Panc1 (cell line): Measurements from ENCODE around the gene SH3RF2. TPM values are rescaled to one million over a fixed set of nuclear protein-coding genes. Genes with fewer than 3 reads are reported as not detected.

Experiments used
- ATAC-seq: fragments of 200-7000 bp; cut with Tn5 transposase; 2 replicates; pipeline ENCODE4 v1.9.1; 2020; ENCODE audit warnings: mild to moderate bottlenecking, moderate library complexity
- BruUV-seq: library from RNA; stranded (reverse); fragments of 400-500 nt; replicated peaks from 2 replicates; lab custom pipeline; 2021; lab: Mats Ljungman, UMichigan
- CTCF ChIA-PET: fragments of 300-600 bp; sonication (Branson Sonifier 250); formaldehyde crosslinking; loops from one replicate; lab custom pipeline; 2022; ENCODE audit warnings: antibody characterized with exemption; lab: Charles Lee
- POLR2A ChIA-PET: fragments of 300-600 bp; sonication (Branson Sonifier 250); formaldehyde crosslinking; loops from one replicate; lab custom pipeline; 2022; ENCODE audit warnings: antibody characterized with exemption; lab: Charles Lee
- DNase-seq: peaks from one replicate; pipeline ENCODE4 v3.0.0-alpha.2; 2010; ENCODE audit warnings: low read depth, low spot score
- H3K27ac ChIP-seq: 2 replicates; pipeline ENCODE4 v1.5.1; 2011; ENCODE audit warnings: mild to moderate bottlenecking, low read length, inconsistent platforms
- H3K27me3 ChIP-seq: fragments of 200-500 bp; sonication (Bioruptor generic); 2 replicates; pipeline ENCODE4 v1.6.0; 2014; ENCODE audit warnings: low read length, inconsistent platforms; ENCODE audit not compliant: control insufficient read depth, insufficient read depth
- H3K36me3 ChIP-seq: fragments of 200-500 bp; sonication (Bioruptor generic); 2 replicates; pipeline ENCODE4 v1.5.1; 2014; ENCODE audit warnings: inconsistent platforms, mild to moderate bottlenecking, low read length, moderate library complexity; ENCODE audit not compliant: control insufficient read depth, insufficient read depth
- H3K4me1 ChIP-seq: 2 replicates; pipeline ENCODE4 v1.5.1; 2011; ENCODE audit warnings: inconsistent platforms, mild to moderate bottlenecking, low read length, moderate library complexity; ENCODE audit not compliant: control insufficient read depth, insufficient read depth
- H3K4me3 ChIP-seq, 2 experiments: 2 replicates each; pipeline ENCODE4 v1.5.1; 2011 to 2012; ENCODE audit warnings: low read depth in 2 of 2, low read length in 2 of 2, mild to moderate bottlenecking in 2 of 2, inconsistent platforms in 1 of 2, moderate library complexity in 1 of 2
- H3K9me3 ChIP-seq: fragments of 200-500 bp; sonication (Bioruptor generic); 2 replicates; pipeline ENCODE4 v1.5.1; 2014; ENCODE audit warnings: low read depth, mild to moderate bottlenecking, inconsistent platforms, low read length, moderate library complexity; ENCODE audit not compliant: control insufficient read depth, insufficient read depth
- POLR2AphosphoS5 ChIP-seq: IDR thresholded peaks from 2 replicates; pipeline ENCODE4 v1.6.1; 2012; ENCODE audit warnings: mild to moderate bottlenecking, low read depth, low read length, moderate library complexity
- REST ChIP-seq, 2 experiments: IDR thresholded peaks; 2 replicates each; pipeline ENCODE4 v1.6.1; 2011 to 2012; ENCODE audit warnings: low read depth in 2 of 2, control low read depth in 1 of 2, low read length in 1 of 2, mild to moderate bottlenecking in 1 of 2, moderate library complexity in 1 of 2; ENCODE audit not compliant: insufficient read depth in 1 of 2
- SIN3A ChIP-seq: IDR thresholded peaks from 2 replicates; pipeline ENCODE4 v1.6.1; 2012; ENCODE audit warnings: low read depth, mild to moderate bottlenecking, low read length, moderate library complexity, borderline replicate concordance; ENCODE audit not compliant: insufficient read depth
- TCF7L2 ChIP-seq: IDR thresholded peaks from 2 replicates; pipeline ENCODE4 v1.6.1; 2011; ENCODE audit warnings: mild to moderate bottlenecking, low read depth, low read length, inconsistent platforms
- in situ Hi-C: cut with HindIII; loops from 2 replicates; pipeline ENCODE4 v1.10.0; 2016; ENCODE audit warnings: low sequenced_read_pairs, low pct_unique_long_range_greater_than_20kb
- intact Hi-C: fragments of 100-400 bp; cut with micrococcal nuclease; formaldehyde crosslinking; loops from one replicate; pipeline ENCODE4 v1.10.0; 2022; ENCODE audit not compliant: unreplicated experiment
- total RNA-seq: library from RNA; stranded (reverse); gene quantifications from one replicate; pipeline ENCODE4 v1.2.1, GENCODE V29; 2021; ENCODE audit not compliant: unreplicated experiment
- TF ChIP-seq, protein P1 (sequence below): fragments of 450-650 bp; IDR thresholded peaks from 2 replicates; pipeline ENCODE4 v1.5.1; 2017; ENCODE audit warnings: mild to moderate bottlenecking

The SH3RF2 gene
- total RNA-seq, 1 experiment from 2014 or later: 23.1 TPM

DNA sequence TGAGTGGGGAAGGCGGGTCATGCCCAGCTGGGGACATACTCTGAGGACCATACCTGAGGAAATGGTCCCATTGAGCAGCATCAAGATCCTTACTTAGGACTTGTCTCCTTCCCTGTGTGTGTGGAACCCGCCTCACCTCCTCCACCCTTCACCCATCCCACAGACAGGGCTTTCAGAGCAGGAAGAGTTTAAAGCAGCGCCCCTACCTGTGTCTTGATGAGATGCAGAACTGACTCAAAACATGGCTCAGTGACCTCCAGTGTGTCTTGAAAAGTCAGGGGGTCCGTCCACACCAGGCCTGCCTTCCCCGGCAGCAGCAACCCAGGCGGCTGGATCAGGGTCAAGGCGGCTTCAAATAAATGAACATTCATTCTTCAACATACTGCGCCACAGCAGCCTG, 130.6 kb downstream of the SH3RF2 start:
- no peaks in the 10 kb centered on the region for H3K36me3 ChIP-seq
- ATAC-seq (no peak), DNase-seq (no peak)
- TF ChIP-seq REST (IDR thresholded peaks at IDR 0.05; ENCODE audit: insufficient read depth in 1 of 2, low read depth in 2 of 2, low read length in 1 of 2) (no peak), POLR2AphosphoS5 (no peak), SIN3A (no peak), TCF7L2 (no peak)
- TF ChIP-seq, protein P1, sequence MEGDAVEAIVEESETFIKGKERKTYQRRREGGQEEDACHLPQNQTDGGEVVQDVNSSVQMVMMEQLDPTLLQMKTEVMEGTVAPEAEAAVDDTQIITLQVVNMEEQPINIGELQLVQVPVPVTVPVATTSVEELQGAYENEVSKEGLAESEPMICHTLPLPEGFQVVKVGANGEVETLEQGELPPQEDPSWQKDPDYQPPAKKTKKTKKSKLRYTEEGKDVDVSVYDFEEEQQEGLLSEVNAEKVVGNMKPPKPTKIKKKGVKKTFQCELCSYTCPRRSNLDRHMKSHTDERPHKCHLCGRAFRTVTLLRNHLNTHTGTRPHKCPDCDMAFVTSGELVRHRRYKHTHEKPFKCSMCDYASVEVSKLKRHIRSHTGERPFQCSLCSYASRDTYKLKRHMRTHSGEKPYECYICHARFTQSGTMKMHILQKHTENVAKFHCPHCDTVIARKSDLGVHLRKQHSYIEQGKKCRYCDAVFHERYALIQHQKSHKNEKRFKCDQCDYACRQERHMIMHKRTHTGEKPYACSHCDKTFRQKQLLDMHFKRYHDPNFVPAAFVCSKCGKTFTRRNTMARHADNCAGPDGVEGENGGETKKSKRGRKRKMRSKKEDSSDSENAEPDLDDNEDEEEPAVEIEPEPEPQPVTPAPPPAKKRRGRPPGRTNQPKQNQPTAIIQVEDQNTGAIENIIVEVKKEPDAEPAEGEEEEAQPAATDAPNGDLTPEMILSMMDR: no peak
- intact Hi-C loops: no loop called here
- H3K27ac ChIP-seq: no peak overlapping the region
- no peaks in the 10 kb centered on the region for H3K9me3 ChIP-seq
- in situ Hi-C loops: no loop called here
- no peak overlapping the region for H3K4me3 ChIP-seq
- CTCF ChIA-PET: no interaction called here
- no TSS peak for BruUV-seq
- POLR2A ChIA-PET: no interaction called here
- no peaks in the 10 kb centered on the region for H3K27me3 ChIP-seq
- no peaks in the 10 kb centered on the region for H3K4me1 ChIP-seq

GRCh38 chr5:146068206-146068605, 131.8 kb downstream of the SH3RF2 start:
- ChIA-PET POLR2A (no interaction called here), CTCF (interaction anchor here (0.6 kb wide), 1 partner anchor 162 kb away, joined by 4 read pairs; no protein-coding TSS in a partner anchor)
- no peaks in the 10 kb centered on the region for H3K9me3 ChIP-seq
- H3K27ac ChIP-seq: no peak overlapping the region
- no peaks in the 10 kb centered on the region for H3K36me3 ChIP-seq
- H3K4me1 ChIP-seq: no peaks in the 10 kb centered on the region
- ATAC-seq (no peak), DNase-seq (no peak)
- BruUV-seq: no TSS peak
- no peak for TF ChIP-seq TCF7L2
- TF ChIP-seq, protein P1: no peak
- TF ChIP-seq POLR2AphosphoS5: no peak
- TF ChIP-seq REST (IDR thresholded peaks at IDR 0.05; ENCODE audit: insufficient read depth in 1 of 2, low read depth in 2 of 2, low read length in 1 of 2): no peak
- no peak for TF ChIP-seq SIN3A
- no peaks in the 10 kb centered on the region for H3K27me3 ChIP-seq
- in situ Hi-C loops (no loop called here), intact Hi-C loops (no loop called here)
- H3K4me3 ChIP-seq: no peak overlapping the region
